Astrocyte of the spinal cord (primary cell): ENCODE results near the gene SLC9A5.

Experiments used
- DNase-seq: peaks from one replicate; pipeline ENCODE4 v3.0.0; 2011; ENCODE audit warnings: low read depth, low spot score
- H3K4me3 ChIP-seq: 2 replicates; pipeline ENCODE4 v1.5.1; 2011; ENCODE audit warnings: low read depth, mild to moderate bottlenecking, low read length, moderate library complexity
- CTCF ChIP-seq: IDR thresholded peaks from 2 replicates; pipeline ENCODE4 v1.5.1; 2012; ENCODE audit warnings: low read depth, mild to moderate bottlenecking, low read length, inconsistent platforms
- in situ Hi-C: cut with HindIII; loops from 2 replicates; pipeline ENCODE4 v1.10.0; 2017; ENCODE audit warnings: low sequenced_read_pairs

Gene SLC9A5

GRCh38 chr16:67269766-67270165 lies 21.0 kb downstream of the SLC9A5 start:
- H3K4me3 ChIP-seq, result no peak overlapping the region
- no peak for TF ChIP-seq CTCF
- in situ Hi-C loops, result no loop called here
- DNase-seq, result peak; percentile 89

GRCh38 chr16:67270931-67271338 lies 22.2 kb downstream of the SLC9A5 start:
- no peak overlapping the region for H3K4me3 ChIP-seq
- no peak for DNase-seq
- TF ChIP-seq CTCF, result no peak
- in situ Hi-C loops, result no loop called here

GRCh38 chr16:67271446-67271845 lies 22.7 kb downstream of the SLC9A5 start:
- in situ Hi-C loops, result no loop called here
- no peak for TF ChIP-seq CTCF
- DNase-seq, result no peak
- no peak overlapping the region for H3K4me3 ChIP-seq

GRCh38 chr16:67275321-67275720 lies 26.5 kb downstream of the SLC9A5 start:
- DNase-seq, result no peak
- no peak for TF ChIP-seq CTCF
- H3K4me3 ChIP-seq, result no peak overlapping the region
- in situ Hi-C loops, result no loop called here

GRCh38 chr16:67277294-67277998 lies 28.7 kb downstream of the SLC9A5 start:
- peak overlapping the region; percentile 46 for H3K4me3 ChIP-seq
- peak; percentile 99 for DNase-seq
- in situ Hi-C loops, result no loop called here
- TF ChIP-seq CTCF, result no peak

GRCh38 chr16:67277999-67278772 lies 29.4 kb downstream of the SLC9A5 start:
- no peak for TF ChIP-seq CTCF
- DNase-seq, result peak; percentile 85
- in situ Hi-C loops, result no loop called here
- peak overlapping the region; percentile 46 for H3K4me3 ChIP-seq
